SU-DHL-6 (cell line): Measurements from ENCODE around the gene SEC31A.

Experiments
- CTCF ChIP-seq: fragments of 200-600 bp; sonication (generic); IDR thresholded peaks from one replicate; pipeline ENCODE4 v1.5.1; 2017; ENCODE audit warnings: antibody characterized with exemption, mild to moderate bottlenecking, low read length, moderate library complexity; ENCODE audit not compliant: insufficient read depth, poor library complexity, severe bottlenecking
- EZH2phosphoT487 ChIP-seq: fragments of 200-600 bp; sonication (generic), shearing (Covaris generic); conservative IDR thresholded peaks from 2 replicates; pipeline ENCODE4 v1.6.1; 2018; ENCODE audit warnings: mild to moderate bottlenecking, antibody characterized with exemption, low read length, moderate library complexity, mixed read lengths

GRCh38 chr4:82852751-82853285 is 38.1 kb downstream of the SEC31A start:
- TF ChIP-seq CTCF (no peak), EZH2phosphoT487 (no peak)
